GM12864 (cell line): ENCODE data around the gene SHB.

Source experiments
- DNase-seq: peaks from one replicate; pipeline ENCODE4 v3.0.0-alpha.2; 2011; ENCODE audit warnings: low read depth
- H3K4me3 ChIP-seq: 2 replicates; pipeline ENCODE4 v1.5.1; 2011; ENCODE audit warnings: mild to moderate bottlenecking, low read depth, low read length, control low read depth
- CTCF ChIP-seq: IDR thresholded peaks from 2 replicates; pipeline ENCODE4 v1.5.1; 2011; ENCODE audit warnings: low read depth, mild to moderate bottlenecking, moderate library complexity, low read length, control low read depth, inconsistent platforms; ENCODE audit errors: missing control alignments

SHB gene

DNA sequence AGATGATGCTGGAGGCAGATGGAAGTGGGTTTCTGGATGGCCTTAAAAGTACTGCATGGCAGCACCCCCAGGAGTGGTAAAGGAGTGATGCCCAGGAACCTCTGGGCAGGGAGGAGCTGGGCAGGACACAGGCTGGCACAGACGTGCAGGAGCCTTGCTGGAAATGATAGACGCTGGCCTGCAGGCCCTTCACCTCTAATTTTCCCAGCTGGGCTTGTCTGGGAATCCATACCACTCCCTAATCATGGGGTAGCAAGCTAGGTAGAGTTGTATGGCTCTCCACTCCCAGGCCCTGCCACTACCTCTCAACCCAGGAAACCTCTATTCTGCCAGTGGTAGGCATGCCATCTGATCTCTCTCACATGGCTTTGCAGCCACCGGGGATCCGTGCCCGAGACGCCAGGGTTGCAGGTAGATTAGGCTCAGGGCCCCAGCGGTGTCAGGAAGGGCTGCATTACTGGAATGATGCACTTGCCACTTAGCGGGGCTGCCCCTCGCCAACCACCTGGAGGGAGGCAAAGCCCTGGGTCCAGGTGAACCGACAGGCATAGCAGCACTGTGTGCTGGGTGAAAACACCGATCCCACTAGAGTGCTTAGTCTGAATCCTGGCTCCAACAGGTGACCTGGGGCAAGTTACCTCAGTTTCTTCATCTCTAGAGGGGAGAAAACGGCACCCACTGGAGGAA is 85.5 kb downstream of the SHB start:
- H3K4me3 ChIP-seq: no peak overlapping the region
- DNase-seq: no peak
- TF ChIP-seq CTCF: no peak

DNA sequence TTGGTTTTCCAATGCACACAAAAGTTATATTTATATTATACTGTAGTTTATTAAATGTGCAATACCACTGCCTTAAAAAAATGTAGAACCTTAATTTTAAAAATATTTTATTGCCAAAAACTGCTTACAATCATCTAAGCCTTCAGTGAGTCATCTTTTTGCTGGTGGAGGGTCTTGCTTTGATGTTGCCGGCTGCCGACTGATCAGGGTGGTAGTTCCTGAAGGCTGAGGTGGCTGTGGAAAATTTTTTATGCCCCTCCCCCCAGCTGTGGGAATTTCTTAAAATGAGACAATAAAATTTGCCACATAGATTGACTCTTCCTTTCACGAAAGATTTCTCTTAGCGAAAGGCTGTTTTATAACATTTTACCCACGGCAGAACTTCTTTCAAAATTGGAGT is 89.2 kb downstream of the SHB start:
- no peak for DNase-seq
- no peak overlapping the region for H3K4me3 ChIP-seq
- no peak for TF ChIP-seq CTCF

- DNase-seq: no peak
- no peak overlapping the region for H3K4me3 ChIP-seq
- no peak for TF ChIP-seq CTCF
Measured at GRCh38 chr9:37978983-37979382, 90.0 kb downstream of the SHB start.

DNA sequence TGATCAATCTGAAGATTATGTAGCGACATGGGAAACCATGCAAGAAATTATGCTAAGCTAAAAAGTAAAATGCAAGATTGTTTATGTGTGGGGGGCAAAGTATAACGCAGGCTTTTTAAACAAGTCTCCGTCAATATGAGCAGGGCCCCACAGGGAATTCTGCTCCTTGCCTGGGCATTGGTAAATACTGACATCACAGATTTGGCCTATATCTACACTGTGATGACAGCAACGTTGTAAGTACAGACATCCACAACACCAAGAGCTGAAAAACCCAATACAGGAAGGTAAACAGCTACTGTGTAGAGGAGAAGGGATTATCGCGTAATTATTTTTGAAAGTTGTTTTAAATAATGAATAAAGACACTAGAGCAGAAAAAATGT is 90.6 kb downstream of the SHB start:
- no peak for TF ChIP-seq CTCF
- DNase-seq: no peak
- H3K4me3 ChIP-seq: no peak overlapping the region

DNA sequence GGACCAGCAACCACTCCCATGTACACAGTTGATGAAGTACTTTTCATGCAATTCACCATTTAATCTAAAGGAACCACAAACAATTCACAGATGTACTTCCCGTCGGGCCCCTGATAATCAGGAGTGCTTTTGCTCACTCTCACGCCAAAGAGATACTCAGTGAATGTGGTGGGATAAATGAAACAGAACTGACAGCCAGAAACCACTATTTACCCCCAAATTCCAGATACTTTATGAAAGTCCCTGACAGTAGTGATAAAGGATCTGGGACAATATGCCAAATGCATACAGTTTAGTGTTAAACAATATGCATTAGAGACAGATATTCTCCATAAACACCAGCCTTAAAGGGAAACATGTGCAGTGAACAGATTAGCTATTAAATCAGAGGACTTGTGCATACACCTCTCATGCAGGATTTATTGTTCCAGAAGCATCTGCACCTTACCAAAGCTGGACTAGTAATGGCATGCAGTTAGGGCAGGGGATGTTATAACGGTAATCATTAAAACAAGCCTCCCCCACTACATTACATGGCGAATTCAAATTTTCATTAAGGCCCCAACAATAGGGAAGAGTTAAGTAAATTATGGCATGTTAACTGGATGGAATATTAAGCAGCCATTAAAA is 91.1 kb downstream of the SHB start:
- H3K4me3 ChIP-seq: no peak overlapping the region
- DNase-seq: no peak
- TF ChIP-seq CTCF: no peak

DNA sequence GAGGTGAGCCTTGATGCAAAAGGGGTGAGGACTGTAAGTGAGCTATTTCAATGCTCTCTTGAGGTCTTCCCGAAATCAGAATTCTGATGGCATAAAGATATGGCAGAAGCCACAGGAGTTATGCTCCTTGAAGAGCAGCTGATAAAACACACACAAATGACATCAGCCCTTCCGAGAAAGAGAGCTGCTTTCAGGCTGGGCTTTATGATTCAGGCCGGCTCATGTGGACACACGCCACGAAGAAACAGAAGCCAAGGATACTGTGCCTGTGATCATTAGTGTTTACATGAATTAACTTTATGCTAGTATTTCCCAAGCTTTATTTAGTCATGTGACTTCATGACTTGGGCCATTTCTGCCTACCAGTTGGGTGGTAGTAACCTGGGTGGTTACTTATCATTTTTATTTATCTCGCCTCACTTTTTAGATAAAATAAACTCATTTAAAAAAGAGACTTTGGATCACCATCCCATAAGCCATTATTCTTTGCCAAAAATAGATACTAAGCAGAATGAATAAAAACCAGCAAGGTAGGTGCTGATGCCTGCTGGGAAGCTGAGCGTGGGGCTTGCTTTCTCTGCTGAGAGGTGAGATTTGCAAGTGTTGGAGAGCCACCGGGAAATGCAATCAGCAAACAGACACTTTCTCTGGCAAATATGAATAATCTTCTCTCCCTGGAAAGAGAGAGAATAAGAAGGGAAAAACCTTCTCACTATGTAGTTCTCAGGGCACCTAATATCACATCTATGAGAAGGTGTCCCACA is 92.1 kb downstream of the SHB start:
- H3K4me3 ChIP-seq: no peak overlapping the region
- no peak for TF ChIP-seq CTCF
- DNase-seq: no peak

DNA sequence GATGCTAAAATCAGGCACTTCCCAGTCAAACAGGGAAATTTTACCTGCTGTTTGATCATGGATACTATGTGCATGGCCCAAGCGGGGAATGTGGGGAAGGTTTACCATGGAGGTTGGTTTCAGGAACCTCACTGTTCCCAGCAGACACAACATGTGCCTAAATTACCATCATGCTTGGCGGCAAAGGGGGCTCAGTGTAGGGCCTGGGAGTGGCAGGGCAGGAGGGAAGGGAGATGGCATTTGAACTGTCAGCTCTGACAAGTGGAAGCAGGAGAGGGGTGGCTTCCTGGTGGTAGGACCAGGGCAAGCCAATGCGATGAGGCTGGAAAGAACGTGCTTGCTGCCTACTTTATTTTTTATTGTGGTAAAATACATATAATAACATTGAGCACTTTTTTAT is 93.4 kb downstream of the SHB start:
- H3K4me3 ChIP-seq: no peak overlapping the region
- TF ChIP-seq CTCF: no peak
- DNase-seq: no peak
